Measurements from ENCODE around the gene CGNL1.

Gene CGNL1

DNA sequence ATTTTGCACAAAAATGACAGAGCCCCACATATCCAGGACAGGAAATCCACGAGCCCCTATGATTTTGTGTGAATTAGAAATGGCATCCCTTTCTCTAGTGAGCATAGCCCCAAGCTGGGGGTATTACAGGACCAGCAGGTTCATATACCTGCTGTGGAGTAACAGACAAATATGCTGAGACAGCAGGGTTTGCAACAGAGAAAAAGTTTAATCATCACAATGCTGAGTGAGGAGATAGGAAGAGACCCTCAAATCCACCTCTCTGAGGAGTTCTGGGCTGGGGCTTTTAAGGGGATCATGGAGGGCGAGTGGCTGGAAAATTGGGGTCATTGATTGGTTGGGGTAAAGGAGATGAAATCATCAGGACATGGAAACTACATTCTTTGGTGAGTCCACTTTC lies 207.0 kb downstream of the CGNL1 start:
- no peak for FAIRE-seq

DNA sequence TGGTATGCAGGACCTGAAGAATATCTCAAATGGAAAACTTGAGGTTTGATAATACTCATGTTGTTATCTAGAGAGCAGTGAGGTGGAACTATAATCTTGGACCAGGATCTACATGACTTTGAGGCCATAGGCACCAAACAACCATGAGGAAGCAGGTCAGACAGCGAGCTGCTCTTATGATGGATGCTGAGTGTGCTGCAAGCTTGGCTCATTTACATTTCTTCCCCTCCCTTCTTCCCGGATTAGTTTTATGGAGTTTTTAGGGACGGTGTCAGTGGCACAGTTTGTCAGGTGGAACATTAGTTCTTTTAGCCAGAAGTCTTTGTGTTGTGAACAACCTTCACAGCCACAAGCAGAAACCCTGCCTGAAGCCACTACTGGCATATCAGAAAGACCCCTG lies 207.4 kb downstream of the CGNL1 start:
- FAIRE-seq, result no peak

DNA sequence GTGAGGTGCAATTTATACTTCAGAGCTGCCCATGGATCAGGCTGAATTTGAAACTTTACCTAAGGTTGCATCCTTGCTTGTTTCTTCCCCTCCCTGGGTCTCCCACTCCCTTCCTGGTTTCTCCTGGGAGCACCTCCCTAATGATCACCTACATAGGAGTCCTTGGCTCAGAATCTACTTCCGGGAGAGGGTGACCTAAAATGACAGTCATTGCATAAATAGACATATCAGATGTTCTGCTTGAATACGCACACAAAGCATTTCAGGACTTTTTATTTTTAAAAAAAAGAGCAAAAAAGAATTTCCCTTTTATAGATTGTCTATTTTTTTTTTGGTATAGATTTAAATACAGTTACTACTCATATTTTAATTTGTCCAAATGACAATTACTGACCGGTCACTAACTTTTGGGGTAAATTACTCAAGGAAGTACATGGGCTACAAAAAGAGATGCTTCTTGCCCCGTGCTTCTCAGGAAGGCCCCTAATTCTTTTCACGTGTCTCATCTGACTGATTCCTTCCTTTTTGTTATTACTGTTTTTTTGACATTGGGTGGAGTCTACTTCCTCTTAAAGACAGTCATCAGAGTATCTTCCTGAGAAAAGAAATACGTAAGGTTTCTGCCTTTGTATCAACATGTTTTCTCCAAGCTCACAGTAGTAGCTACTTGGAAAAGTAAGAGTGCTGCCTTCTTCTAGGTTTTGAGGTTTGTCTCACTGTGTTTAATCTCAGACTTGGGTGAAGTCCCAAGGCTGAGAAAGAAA lies 210.5 kb downstream of the CGNL1 start:
- no peak for FAIRE-seq

DNA sequence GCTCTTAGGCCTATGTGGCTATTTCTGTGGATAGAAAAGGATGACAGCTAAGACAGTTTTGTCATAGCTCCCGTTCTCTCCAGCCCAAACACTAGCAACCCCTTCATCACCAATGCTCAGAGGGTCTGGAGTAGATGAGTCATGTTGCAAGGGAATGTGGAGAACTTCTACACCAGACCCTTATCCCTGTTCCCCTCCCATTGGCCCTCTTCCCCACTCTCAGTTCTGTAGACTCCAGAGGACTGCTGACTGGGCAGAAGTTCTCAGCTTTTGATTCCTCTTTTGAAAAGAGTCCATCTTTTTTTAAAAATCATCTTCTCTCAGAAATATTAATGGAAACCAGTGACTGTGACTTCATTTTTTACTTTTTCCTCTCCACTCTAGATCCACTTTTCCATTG lies 213.0 kb downstream of the CGNL1 start:
- FAIRE-seq, result no peak

DNA sequence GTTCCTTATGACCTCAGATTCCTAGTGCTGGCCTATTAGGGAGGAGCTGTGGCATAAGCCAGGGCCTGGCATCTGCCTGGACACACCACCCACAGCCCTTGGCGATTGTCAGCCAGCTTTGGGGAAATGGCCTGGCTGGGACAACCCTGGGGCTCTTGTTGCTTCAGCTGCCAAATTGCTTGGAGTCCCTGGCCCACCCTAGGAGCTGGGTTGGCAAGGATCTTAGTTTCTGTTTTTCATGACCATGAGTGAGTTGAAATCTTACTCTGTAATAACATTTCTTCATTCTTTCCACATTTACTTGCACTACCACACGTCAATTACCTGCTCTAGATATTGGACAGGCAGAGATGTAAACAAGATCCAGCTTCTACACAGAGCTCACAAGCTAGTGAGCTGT lies 213.4 kb downstream of the CGNL1 start:
- no peak for FAIRE-seq

DNA sequence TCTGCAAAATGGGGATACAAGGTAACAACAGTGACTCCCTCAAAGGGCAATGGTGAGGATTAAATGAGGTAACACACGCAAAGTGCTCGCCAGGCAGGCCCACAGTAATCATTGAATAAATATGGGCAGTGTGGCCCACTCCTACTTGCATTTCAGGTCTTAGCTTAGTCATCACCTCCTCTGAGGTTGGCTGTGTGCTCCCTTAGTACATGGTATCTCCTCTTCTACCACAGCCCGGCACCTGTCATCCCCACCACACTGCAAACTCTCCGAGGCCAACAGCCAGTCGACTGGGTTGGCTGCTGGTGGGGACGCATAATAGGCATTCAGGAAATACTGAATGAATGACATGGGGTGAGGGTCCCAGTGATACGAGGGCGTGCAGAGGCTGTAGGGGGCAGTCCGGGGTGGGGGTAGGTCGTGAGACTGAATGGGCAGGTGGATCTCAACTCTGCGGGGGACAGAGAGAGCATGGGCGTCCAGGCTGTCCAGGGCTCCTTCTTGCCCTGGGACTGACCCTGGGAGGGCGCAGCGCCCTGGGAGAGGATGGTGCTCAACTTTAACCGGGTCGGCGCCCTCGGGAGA lies 215.0 kb downstream of the CGNL1 start:
- no peak for FAIRE-seq

DNA sequence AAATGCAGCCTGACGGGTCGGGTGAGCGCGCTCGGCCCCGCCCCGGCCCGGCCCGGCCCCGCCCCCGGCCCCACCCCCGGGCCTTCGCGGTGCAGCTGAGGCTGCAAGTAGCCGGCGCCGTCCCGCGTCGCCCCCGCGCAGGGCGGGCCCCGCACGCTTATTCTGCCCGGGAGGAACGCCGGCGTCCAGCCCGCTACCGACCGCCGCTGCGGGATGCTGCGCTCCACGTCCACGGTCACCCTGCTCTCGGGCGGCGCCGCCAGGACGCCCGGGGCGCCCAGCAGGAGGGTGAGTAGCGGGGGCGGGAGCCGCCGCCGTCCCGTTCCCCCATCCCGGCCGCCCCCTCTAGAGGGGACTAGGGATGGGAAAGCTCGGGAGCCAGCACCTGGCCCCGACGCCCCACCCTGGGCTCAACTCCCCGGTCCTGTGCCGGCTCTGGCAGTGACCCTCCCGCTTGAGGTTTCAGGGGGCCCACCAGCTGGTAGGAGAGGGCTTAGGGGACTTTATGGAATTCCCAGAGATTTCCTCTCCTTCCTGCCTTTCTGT lies 215.6 kb downstream of the CGNL1 start, which contains the start of gene MYZAP:
Gene MYZAP (plus strand): TSS at position 83 of the 546 bp plus-strand sequence. CDS start 131 bp downstream, at position 214.
- no peak for FAIRE-seq

DNA sequence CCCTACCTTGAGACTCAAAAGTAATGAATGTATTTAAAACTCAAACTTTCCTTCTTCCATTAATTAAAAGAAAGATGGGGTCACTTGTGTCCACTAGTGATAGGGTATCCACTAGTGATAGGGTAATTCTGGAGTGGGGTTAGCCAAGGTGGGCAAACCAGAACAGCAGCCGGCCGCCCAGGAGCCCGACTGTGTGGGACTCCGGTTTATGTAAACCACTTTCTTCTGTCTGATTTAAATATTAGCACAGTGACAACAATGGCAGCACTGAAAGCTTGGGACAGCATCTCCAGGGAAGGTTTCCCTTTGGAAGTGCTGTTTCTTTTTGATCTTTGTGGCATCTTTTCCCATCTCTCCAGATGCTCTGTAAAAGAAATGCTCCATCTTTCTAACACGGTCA lies 216.1 kb downstream of the CGNL1 start:
- no peak for FAIRE-seq

DNA sequence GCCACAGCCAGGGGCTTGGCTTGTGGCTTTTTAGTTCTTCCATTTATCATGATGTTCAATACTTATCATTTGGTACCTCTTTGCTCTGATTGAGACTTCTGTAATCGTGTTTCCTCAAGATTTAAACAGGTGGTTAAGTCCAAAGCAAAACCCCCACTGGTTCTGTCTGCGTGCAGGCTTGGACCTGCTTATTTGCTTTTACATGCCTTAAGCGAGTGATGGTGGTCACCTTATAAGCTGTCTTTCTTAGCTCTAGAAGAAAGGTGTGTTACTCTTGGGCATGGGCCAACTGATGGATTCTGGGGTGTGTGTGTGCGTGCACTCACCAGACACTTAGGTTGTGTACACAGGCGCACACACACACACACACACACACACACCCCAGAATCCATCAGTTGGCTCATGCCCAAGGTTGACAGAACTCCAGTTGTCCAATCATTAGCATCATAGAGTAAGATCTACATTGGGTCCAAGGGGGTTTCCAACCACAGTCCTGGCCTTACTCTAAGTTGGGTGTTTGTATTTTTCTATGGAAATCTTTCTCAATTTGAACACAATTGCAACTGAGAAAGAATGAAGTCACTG lies 216.6 kb downstream of the CGNL1 start:
- FAIRE-seq, result no peak

DNA sequence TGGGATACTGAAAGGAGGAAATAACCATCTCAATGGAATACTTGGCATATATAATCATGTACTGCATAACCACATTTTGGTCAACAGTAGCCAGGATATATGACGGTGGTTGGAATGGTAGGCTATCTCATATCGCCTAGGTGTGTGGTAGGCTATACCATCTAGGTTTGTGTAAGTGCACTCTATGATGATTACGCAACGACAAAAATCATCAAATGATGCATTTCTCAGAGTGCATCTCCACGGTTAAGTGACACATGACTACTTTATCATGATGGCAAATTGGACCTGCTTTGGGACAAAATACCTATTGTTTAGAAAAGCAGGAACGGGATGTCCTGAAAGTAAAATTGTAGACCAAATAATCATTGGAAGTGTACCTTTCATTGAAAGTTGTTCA lies 218.2 kb downstream of the CGNL1 start:
- FAIRE-seq, result no peak

DNA sequence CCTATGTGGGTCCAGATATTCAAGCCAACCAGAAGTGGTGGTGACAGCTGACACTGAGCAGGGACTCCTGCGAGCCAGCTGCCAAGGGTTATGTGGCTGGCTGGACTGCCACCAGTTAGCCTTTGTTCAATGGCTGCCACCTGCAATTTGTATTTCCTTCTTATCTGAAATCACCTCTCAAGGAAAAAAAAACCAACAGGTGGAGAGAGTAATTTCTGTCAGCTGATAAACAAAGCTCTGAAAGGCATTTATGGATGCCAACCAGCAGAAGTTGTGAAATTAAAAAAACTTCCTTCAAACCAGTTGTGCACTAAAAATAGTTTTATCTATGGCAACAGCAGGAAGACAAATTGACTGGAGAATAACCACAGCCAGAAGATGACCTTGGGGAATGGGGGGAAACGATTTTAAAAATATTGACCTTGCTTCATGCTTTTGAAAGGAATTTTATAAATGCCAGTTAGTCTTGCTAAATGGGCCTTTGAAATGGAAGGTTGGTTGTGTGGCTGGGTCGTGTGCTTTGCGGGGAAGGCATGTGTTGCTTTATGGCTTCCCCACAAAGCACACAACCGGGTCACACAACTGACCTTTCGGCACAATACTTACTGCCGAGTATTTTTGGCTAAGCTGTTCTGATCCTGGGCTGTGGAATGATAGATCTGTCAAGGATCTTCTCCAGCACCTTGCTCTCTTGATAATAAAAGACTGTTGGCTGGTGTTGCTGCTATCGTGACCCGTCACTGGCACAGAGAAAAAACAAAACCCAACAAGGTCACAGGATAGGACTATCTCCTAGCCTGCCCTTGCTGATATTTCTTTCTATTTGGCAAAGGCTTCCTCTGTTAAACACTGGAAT lies 218.9 kb downstream of the CGNL1 start:
- no peak for FAIRE-seq

DNA sequence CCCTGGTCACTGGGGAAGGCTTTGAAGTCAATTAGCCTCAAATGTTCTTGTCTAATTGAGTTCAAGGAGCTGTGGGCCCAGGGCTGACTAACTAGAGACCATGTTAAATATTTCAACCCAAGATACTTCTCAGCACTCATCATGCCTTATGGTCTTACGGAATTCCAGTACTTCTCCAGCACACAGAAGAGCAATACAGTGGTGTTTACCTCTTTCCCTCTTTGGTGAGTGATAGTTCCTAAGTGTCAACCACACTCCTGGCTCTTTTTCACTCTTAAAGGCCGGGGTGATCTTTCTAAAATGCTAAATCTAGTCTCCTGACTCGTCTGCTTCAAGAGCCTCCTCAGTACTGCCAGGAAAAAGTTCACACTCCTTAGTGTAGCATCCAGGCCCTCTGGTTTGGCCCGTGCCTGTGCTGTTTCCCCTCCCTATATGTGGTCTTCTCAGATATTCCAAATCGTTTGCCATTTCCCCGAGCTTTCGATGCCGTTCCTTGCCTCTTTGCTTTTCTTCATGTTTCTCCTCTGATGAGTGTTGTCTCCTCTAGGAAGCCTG lies 220.1 kb downstream of the CGNL1 start:
- no peak for FAIRE-seq

DNA sequence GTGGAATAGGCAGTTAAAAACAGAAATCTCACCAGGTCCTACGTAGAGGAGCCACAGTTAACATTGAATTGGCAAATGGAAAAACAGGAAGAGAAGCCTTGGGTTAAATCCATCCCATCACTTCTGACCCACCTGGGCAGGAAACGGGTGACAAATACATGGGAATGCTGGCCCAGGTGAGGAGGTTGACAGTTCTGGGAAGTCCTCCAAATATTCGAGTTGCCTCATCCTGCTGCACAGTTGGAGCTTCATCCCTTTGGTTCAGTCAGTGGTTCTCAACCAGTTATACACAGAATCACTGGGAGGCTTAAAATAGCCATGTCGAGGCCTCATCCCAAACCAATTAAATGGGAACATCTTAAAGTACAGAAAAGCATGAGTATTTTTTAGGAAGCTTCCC lies 220.7 kb downstream of the CGNL1 start:
- no peak for FAIRE-seq

DNA sequence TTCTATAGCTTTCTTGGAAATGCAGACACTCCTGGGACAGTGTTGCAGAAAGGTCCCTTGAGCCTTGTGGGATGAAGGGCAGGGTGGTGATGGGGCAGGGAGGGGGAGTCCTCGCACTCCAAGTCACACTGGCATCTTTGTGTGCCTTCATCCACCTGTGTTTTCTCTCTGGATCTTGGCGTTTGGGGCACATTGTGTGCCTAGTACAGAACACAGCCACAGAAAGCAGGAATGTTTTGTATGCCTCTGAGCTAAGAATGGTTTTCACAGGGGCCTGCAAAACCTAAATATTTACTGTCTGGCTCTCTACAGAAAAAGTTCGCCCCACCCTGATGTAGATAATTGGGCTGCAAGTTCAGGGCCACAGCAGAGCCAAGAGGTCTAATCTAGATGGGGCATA lies 221.1 kb downstream of the CGNL1 start:
- FAIRE-seq, result no peak

DNA sequence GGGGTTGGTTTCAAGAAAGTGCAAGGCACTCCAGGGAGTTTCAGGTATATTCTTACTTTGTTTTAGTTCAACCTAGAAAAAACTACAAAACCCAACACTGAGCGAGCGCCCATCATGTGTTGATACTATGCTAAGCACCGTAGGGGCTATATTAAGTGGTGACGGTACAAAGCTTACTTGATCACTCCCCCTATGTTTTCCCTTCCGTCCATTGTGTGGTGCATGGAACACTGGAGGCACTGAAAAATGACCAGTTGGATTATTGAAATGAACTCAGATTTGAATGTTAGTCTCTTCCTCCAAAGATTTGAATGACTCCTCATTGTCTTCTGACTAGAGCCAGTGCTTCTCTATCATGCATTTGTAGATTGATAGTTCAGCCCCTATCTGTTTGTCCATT lies 222.0 kb downstream of the CGNL1 start:
- FAIRE-seq, result no peak

DNA sequence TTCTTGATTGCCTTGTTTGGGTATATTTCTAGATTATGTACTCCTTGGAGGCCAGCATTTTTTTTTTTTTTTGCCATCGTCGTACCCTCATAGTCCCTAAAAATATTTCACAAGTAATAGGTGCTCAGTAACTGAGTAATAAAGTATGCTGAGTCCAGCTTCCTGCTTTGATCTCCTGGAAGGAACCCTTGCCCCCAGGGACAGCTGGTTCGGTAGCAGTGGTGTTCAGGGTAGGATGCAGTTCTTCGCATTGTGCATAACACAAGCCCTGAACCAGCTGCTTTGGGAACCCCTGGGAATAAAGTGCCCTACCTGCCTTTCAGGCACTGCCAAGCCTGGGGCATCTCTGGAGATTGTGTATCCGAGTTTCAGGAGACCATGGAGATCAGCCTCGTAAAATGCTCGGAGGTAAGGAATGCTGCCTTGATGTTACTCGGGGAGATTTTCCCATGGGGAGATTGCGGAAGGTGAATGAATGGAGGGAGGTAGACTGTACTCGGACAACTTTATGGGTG lies 223.0 kb downstream of the CGNL1 start:
- FAIRE-seq, result no peak

DNA sequence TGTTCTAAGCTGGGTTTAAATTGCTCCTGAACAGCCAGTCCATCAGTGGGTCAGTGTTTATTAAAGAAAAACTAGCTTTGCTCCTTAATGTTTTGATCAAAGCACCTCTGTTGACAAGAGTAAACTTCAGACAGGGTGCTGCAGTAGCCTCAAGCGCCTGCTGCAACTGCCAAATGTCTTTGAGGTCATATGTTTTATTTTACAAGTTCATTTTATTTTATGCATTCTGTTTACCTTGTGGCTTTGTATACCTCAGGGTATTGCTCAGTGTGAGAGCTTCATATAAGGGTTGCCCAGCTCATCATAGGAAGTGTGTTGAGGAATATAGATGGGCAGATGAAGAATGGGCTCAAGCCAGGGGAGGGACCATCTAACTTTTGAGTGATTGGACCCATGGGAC lies 223.9 kb downstream of the CGNL1 start:
- no peak for FAIRE-seq
